CD4-positive, alpha-beta memory T cell (primary cell): ENCODE results near the gene KRT13. TPM values are rescaled to one million over a fixed set of nuclear protein-coding genes. Genes with fewer than 3 reads are reported as not detected.

Experiments
- CTCF ChIA-PET: fragments of 350-600 bp; sonication (Branson Sonifier 250); formaldehyde crosslinking; loops from one replicate; lab custom pipeline; 2021; ENCODE audit warnings: inconsistent platforms; ENCODE audit not compliant: partially characterized antibody; lab: Charles Lee
- POLR2A ChIA-PET: fragments of 350-600 bp; sonication (Branson Sonifier 250); formaldehyde crosslinking; loops from one replicate; lab custom pipeline; 2021; ENCODE audit not compliant: partially characterized antibody; lab: Charles Lee
- DNase-seq, 5 donors: peaks; one replicate each; pipeline versions ENCODE4 v3.0.0 to v3.0.0-alpha.2; 2020 to 2022; ENCODE audit warnings: mixed read lengths in 1 of 5
- H3K27ac ChIP-seq: one replicate; pipeline ENCODE4 v1.7.0; 2013; ENCODE audit warnings: low read depth, low read length
- H3K27me3 ChIP-seq: 2 replicates; pipeline ENCODE4 v1.7.0; 2013; ENCODE audit warnings: mild to moderate bottlenecking, low read length, moderate library complexity; ENCODE audit not compliant: insufficient read depth
- H3K36me3 ChIP-seq: 2 replicates; pipeline ENCODE4 v1.7.0; 2013; ENCODE audit warnings: mild to moderate bottlenecking, low read length, moderate library complexity; ENCODE audit not compliant: insufficient read depth
- H3K4me1 ChIP-seq: 2 replicates; pipeline ENCODE4 v1.7.0; 2013; ENCODE audit warnings: mild to moderate bottlenecking, low read length, moderate library complexity; ENCODE audit not compliant: insufficient read depth
- H3K4me3 ChIP-seq, 2 donors: one replicate each; pipeline ENCODE4 v1.7.0; 2013; ENCODE audit warnings: low read length in 2 of 2, mild to moderate bottlenecking in 1 of 2
- H3K9me3 ChIP-seq, 2 donors: one replicate each; pipeline ENCODE4 v1.7.0; 2013; ENCODE audit warnings: low read length in 2 of 2, control low read depth in 1 of 2; ENCODE audit not compliant: control insufficient read depth in 1 of 2
- H3K27ac Mint-ChIP-seq, 7 donors: one replicate each; pipeline ENCODE4 v1.8.0; 2020 to 2021; ENCODE audit warnings: mixed read lengths in 7 of 7, mild to moderate bottlenecking in 6 of 7, inconsistent platforms in 3 of 7, moderate library complexity in 3 of 7
- H3K27me3 Mint-ChIP-seq, 2 donors: one replicate each; pipeline ENCODE4 v1.8.0; 2020 to 2021; ENCODE audit warnings: mixed read lengths in 2 of 2
- H3K36me3 Mint-ChIP-seq, 2 donors: one replicate each; pipeline ENCODE4 v1.8.0; 2020 to 2021; ENCODE audit warnings: mixed read lengths in 2 of 2, inconsistent platforms in 1 of 2, mild to moderate bottlenecking in 1 of 2
- H3K4me1 Mint-ChIP-seq, 4 donors: one replicate each; pipeline ENCODE4 v1.8.0; 2020 to 2021; ENCODE audit warnings: mixed read lengths in 4 of 4, mild to moderate bottlenecking in 1 of 4
- H3K4me3 Mint-ChIP-seq, 8 donors: one replicate each; pipeline ENCODE4 v1.8.0; 2020 to 2021; ENCODE audit warnings: mixed read lengths in 8 of 8, mild to moderate bottlenecking in 7 of 8, moderate library complexity in 6 of 8, inconsistent platforms in 3 of 8
- H3K9me3 Mint-ChIP-seq, 8 donors: one replicate each; pipeline ENCODE4 v1.8.0; 2020 to 2021; ENCODE audit warnings: mixed read lengths in 8 of 8, mild to moderate bottlenecking in 5 of 8, inconsistent platforms in 3 of 8, moderate library complexity in 1 of 8
- intact Hi-C: fragments of 100-400 bp; cut with micrococcal nuclease; formaldehyde crosslinking; loops from one replicate; pipeline ENCODE4 v1.15.1; 2023
- polyA plus RNA-seq, 2 donors: library from polyadenylated mRNA; unstranded; fragments of 300-500 nt; fragmentation: Illumina TruSeq; gene quantifications; one replicate each; pipeline ENCODE4 v1.2.3, GENCODE V29; 2021
- total RNA-seq, 2 experiments: library from RNA; stranded (reverse); gene quantifications; one replicate each; pipeline ENCODE4 v1.2.3, GENCODE V29; 2021

The KRT13 gene
- total and polyA plus RNA-seq, 4 experiments from 2014 or later, result not detected

DNA sequence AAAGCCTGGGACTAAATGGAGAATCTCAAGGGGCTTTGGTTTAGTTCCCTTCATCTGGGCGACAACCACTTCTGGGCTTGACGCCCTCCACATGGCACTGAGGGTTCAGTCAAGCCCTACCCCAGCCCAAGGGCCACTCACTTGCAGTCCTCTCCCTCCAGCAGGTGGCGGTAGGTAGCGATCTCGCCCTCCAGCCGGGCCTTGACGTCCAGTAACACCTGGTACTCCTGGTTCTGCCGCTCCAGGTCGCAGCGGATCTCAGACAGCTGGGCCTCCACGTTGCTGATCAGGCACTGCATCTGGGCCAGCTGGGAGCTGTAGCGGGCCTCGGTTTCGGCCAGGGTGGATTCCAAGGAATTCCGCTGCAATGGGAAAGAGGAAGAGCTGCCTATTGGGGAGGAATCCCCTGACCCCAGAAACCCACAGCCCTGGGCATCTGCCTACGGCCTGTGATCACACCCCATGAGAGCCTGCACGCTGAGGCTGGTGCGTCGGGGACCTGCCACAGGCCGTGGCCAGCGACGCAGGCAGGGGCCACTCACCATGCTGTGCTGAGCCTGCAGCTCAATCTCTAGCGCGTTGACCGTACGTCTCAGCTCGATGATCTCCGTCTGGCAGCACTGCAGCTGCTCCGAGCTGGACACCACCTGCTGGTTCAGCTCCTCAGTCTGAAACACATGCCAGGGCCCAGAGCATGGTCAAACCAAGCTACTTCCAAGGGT lies 18.4 kb downstream of the KRT13 start:
- Mint-ChIP-seq H3K27ac (no peak overlapping the region), H3K27me3 (no peaks in the 10 kb centered on the region), H3K4me3 (peak overlapping the region in 1 of 8 donors; percentile 21), H3K36me3 (no peaks in the 10 kb centered on the region), H3K4me1 (peaks cover 2 to 16% (median 11%) of the 10 kb centered on the region in 4 donors), H3K9me3 (no peaks in the 10 kb centered on the region)
- H3K36me3 ChIP-seq, result no peaks in the 10 kb centered on the region
- H3K9me3 ChIP-seq, result no peaks in the 10 kb centered on the region
- no peak overlapping the region for H3K27ac ChIP-seq
- ChIA-PET POLR2A (no interaction called here), CTCF (interaction anchor here (1.2 to 1.7 kb wide), 3 partner anchors 9 to 631 kb away, joined by 3 to 8 read pairs (median 3); no protein-coding TSS in a partner anchor)
- intact Hi-C loops, result no loop called here
- peaks cover 11% of the 10 kb centered on the region for H3K4me1 ChIP-seq
- no peak overlapping the region for H3K4me3 ChIP-seq
- no peak for DNase-seq
- H3K27me3 ChIP-seq, result no peaks in the 10 kb centered on the region

- H3K4me1 ChIP-seq, result peaks cover 11% of the 10 kb centered on the region
- H3K4me1 Mint-ChIP-seq, result peaks cover 2 to 16% (median 10%) of the 10 kb centered on the region in 4 donors
- ChIA-PET CTCF (interaction anchor here (1.2 kb wide), 1 partner anchor 62 kb away, joined by 3 read pairs; no protein-coding TSS in a partner anchor), POLR2A (no interaction called here)
- H3K36me3 ChIP-seq, result no peaks in the 10 kb centered on the region
- no peak overlapping the region for H3K4me3 Mint-ChIP-seq
- H3K4me3 ChIP-seq, result no peak overlapping the region
- intact Hi-C loops, result no loop called here
- no peak overlapping the region for H3K27ac Mint-ChIP-seq
- no peak for DNase-seq
- H3K36me3 Mint-ChIP-seq, result no peaks in the 10 kb centered on the region
- no peaks in the 10 kb centered on the region for H3K27me3 ChIP-seq
- no peak overlapping the region for H3K27ac ChIP-seq
- H3K9me3 ChIP-seq, result no peaks in the 10 kb centered on the region
- H3K27me3 Mint-ChIP-seq, result no peaks in the 10 kb centered on the region
- H3K9me3 Mint-ChIP-seq, result no peaks in the 10 kb centered on the region
Measured at GRCh38 chr17:41486316-41486715, 19.1 kb downstream of the KRT13 start.

- H3K36me3 ChIP-seq, result no peaks in the 10 kb centered on the region
- no peaks in the 10 kb centered on the region for H3K27me3 ChIP-seq
- no peaks in the 10 kb centered on the region for H3K9me3 Mint-ChIP-seq
- H3K27ac Mint-ChIP-seq, result peak overlapping the region in 2 of 7 donors; percentile 48 to 94
- no peak for DNase-seq
- intact Hi-C loops, result no loop called here
- H3K4me3 ChIP-seq, result no peak overlapping the region
- H3K27me3 Mint-ChIP-seq, result no peaks in the 10 kb centered on the region
- H3K36me3 Mint-ChIP-seq, result no peaks in the 10 kb centered on the region
- CTCF ChIA-PET, result interaction anchor here (0.6 kb wide), 1 partner anchor 163 kb away, joined by 3 read pairs; no protein-coding TSS in a partner anchor
- no peak overlapping the region for H3K4me3 Mint-ChIP-seq
- H3K4me1 ChIP-seq, result peaks cover 6% of the 10 kb centered on the region
- H3K27ac ChIP-seq, result no peak overlapping the region
- H3K9me3 ChIP-seq, result no peaks in the 10 kb centered on the region
- POLR2A ChIA-PET, result no interaction called here
- peaks cover 2 to 9% (median 4%) of the 10 kb centered on the region in 4 donors for H3K4me1 Mint-ChIP-seq
Measured at GRCh38 chr17:41484920-41485904, 20.2 kb downstream of the KRT13 start.

GRCh38 chr17:41483991-41484826 lies 21.2 kb downstream of the KRT13 start:
- H3K9me3 Mint-ChIP-seq, result no peaks in the 10 kb centered on the region
- no peaks in the 10 kb centered on the region for H3K36me3 ChIP-seq
- H3K36me3 Mint-ChIP-seq, result no peaks in the 10 kb centered on the region
- DNase-seq, result no peak
- no peaks in the 10 kb centered on the region for H3K9me3 ChIP-seq
- no peak overlapping the region for H3K4me3 Mint-ChIP-seq
- H3K4me1 Mint-ChIP-seq, result no peaks in the 10 kb centered on the region
- H3K27ac ChIP-seq, result no peak overlapping the region
- no peaks in the 10 kb centered on the region for H3K4me1 ChIP-seq
- H3K27me3 Mint-ChIP-seq, result no peaks in the 10 kb centered on the region
- no peak overlapping the region for H3K4me3 ChIP-seq
- ChIA-PET CTCF (interaction anchor here (0.6 to 1.3 kb wide), 3 partner anchors 65 to 162 kb away, joined by 3 read pairs; no protein-coding TSS in a partner anchor), POLR2A (no interaction called here)
- H3K27me3 ChIP-seq, result no peaks in the 10 kb centered on the region
- intact Hi-C loops, result no loop called here
- H3K27ac Mint-ChIP-seq, result no peak overlapping the region

- Mint-ChIP-seq H3K27me3 (no peaks in the 10 kb centered on the region), H3K4me1 (no peaks in the 10 kb centered on the region), H3K4me3 (no peak overlapping the region), H3K36me3 (no peaks in the 10 kb centered on the region), H3K27ac (peak overlapping the region in 2 of 7 donors; percentile 13 to 81), H3K9me3 (no peaks in the 10 kb centered on the region)
- no peaks in the 10 kb centered on the region for H3K4me1 ChIP-seq
- no peaks in the 10 kb centered on the region for H3K36me3 ChIP-seq
- H3K27ac ChIP-seq, result no peak overlapping the region
- ChIA-PET CTCF (interaction anchor here (0.8 to 1.3 kb wide), 2 partner anchors 65 to 93 kb away, joined by 3 read pairs; no protein-coding TSS in a partner anchor), POLR2A (no interaction called here)
- no peak for DNase-seq
- no peaks in the 10 kb centered on the region for H3K9me3 ChIP-seq
- no peaks in the 10 kb centered on the region for H3K27me3 ChIP-seq
- no peak overlapping the region for H3K4me3 ChIP-seq
- intact Hi-C loops, result no loop called here
Measured at GRCh38 chr17:41483531-41483930, 21.9 kb downstream of the KRT13 start.

GRCh38 chr17:41481036-41481435 lies 24.4 kb downstream of the KRT13 start, which contains the start of gene KRT35:
KRT35 (minus strand) TSS chr17:41481151; CDS start chr17:41481097, 54 bp downstream.
- H3K36me3 ChIP-seq, result no peaks in the 10 kb centered on the region
- H3K27ac Mint-ChIP-seq, result peak within 1 kb of the TSS in 1 of 7 donors; percentile 21

More at GRCh38 chr17:41481036-41481435, 24.4 kb downstream of the KRT13 start, which contains the start of gene KRT35:
- no peaks in the 10 kb centered on the region for H3K27me3 Mint-ChIP-seq
- no peaks in the 10 kb centered on the region for H3K9me3 ChIP-seq
- DNase-seq, result no peak
- no peak within 1 kb of the TSS for H3K4me3 Mint-ChIP-seq
- CTCF ChIA-PET, result interaction anchor here (1.2 kb wide), 1 partner anchor 9 kb away, joined by 3 read pairs; the partner anchor contains the start of gene KRT36
- no peak within 1 kb of the TSS for H3K27ac ChIP-seq
- H3K36me3 Mint-ChIP-seq, result no peaks in the 10 kb centered on the region
- H3K9me3 Mint-ChIP-seq, result no peaks in the 10 kb centered on the region
- no peaks in the 10 kb centered on the region for H3K4me1 ChIP-seq
- H3K27me3 ChIP-seq, result no peaks in the 10 kb centered on the region
- no peak within 1 kb of the TSS for H3K4me3 ChIP-seq
- no peaks in the 10 kb centered on the region for H3K4me1 Mint-ChIP-seq
- intact Hi-C loops, result no loop called here
- POLR2A ChIA-PET, result no interaction called here
